ENCODE data around the gene LRWD1. TPM values are rescaled to one million over a fixed set of nuclear protein-coding genes. Genes with fewer than 3 reads are reported as not detected.
"Not testable (repeated sequence)": the region's sequence is repeated elsewhere in the genome, so short reads cannot be mapped to it uniquely, and the experiment has no call there.

Gene LRWD1
- total RNA-seq, 1 experiment from 2014 or later: 55.8 TPM

DNA sequence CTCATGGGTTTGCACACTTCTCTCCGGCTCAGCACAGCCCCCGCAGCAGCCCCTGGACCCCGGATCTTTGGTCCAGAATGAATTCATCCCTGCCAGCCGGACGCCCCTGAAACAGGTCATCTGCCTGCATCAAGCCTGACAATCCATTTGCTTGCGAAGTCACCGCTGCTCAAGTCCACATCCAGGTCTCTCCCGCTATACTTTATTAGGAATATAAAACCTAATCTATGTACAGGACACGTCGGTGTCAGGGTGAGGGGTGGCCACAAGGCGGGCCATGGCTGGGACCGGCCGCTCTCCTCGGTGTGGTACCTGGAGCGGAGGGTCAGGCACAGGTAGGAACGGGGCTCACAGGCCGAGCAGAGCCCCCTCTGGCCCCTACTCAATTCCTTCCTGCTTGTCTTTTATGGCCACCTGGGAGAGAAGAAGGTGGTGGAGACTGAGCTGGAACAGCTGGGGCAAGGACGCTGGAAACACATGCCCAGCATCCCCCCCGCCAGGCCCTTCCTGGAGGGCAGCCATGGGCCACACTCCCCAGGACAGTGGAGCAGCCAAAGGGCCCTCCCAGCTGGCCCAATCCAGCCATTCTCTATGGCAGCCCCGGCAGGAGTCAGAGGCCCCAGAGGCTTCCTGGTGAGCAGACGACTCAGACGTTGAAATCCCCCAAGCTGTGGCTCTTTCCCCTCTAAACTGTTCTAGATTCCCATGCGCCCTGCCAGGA, 8.6 kb downstream of the LRWD1 start:
- TF ChIP-seq, protein P1, sequence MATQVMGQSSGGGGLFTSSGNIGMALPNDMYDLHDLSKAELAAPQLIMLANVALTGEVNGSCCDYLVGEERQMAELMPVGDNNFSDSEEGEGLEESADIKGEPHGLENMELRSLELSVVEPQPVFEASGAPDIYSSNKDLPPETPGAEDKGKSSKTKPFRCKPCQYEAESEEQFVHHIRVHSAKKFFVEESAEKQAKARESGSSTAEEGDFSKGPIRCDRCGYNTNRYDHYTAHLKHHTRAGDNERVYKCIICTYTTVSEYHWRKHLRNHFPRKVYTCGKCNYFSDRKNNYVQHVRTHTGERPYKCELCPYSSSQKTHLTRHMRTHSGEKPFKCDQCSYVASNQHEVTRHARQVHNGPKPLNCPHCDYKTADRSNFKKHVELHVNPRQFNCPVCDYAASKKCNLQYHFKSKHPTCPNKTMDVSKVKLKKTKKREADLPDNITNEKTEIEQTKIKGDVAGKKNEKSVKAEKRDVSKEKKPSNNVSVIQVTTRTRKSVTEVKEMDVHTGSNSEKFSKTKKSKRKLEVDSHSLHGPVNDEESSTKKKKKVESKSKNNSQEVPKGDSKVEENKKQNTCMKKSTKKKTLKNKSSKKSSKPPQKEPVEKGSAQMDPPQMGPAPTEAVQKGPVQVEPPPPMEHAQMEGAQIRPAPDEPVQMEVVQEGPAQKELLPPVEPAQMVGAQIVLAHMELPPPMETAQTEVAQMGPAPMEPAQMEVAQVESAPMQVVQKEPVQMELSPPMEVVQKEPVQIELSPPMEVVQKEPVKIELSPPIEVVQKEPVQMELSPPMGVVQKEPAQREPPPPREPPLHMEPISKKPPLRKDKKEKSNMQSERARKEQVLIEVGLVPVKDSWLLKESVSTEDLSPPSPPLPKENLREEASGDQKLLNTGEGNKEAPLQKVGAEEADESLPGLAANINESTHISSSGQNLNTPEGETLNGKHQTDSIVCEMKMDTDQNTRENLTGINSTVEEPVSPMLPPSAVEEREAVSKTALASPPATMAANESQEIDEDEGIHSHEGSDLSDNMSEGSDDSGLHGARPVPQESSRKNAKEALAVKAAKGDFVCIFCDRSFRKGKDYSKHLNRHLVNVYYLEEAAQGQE (IDR thresholded peaks at IDR 0.05; ENCODE audit: insufficient read depth in 1 of 2, low read depth in 2 of 2, low read length in 1 of 2): no peak
- TF ChIP-seq, protein P2, sequence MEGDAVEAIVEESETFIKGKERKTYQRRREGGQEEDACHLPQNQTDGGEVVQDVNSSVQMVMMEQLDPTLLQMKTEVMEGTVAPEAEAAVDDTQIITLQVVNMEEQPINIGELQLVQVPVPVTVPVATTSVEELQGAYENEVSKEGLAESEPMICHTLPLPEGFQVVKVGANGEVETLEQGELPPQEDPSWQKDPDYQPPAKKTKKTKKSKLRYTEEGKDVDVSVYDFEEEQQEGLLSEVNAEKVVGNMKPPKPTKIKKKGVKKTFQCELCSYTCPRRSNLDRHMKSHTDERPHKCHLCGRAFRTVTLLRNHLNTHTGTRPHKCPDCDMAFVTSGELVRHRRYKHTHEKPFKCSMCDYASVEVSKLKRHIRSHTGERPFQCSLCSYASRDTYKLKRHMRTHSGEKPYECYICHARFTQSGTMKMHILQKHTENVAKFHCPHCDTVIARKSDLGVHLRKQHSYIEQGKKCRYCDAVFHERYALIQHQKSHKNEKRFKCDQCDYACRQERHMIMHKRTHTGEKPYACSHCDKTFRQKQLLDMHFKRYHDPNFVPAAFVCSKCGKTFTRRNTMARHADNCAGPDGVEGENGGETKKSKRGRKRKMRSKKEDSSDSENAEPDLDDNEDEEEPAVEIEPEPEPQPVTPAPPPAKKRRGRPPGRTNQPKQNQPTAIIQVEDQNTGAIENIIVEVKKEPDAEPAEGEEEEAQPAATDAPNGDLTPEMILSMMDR (IDR thresholded peaks at IDR 0.05): no peak
- TF ChIP-seq TCF7L2 (IDR thresholded peaks at IDR 0.05; ENCODE audit: low read depth, low read length) (no peak), POLR2AphosphoS5 (IDR thresholded peaks at IDR 0.05; ENCODE audit: low read depth, low read length) (no peak), SIN3A (IDR thresholded peaks at IDR 0.05; ENCODE audit: borderline replicate concordance, insufficient read depth, low read depth, low read length) (no peak)
- Histone ChIP-seq H3K4me1 (ENCODE audit: control insufficient read depth, insufficient read depth, low read length) (no peaks in the 10 kb centered on the region), H3K4me3 (ENCODE audit: low read depth in 2 of 2, low read length in 2 of 2) (no peak overlapping the region), H3K36me3 (ENCODE audit: control insufficient read depth, insufficient read depth, low read length) (no peaks in the 10 kb centered on the region), H3K27ac (ENCODE audit: low read length) (no peak overlapping the region), H3K27me3 (ENCODE audit: control insufficient read depth, insufficient read depth, low read length) (no peaks in the 10 kb centered on the region), H3K9me3 (ENCODE audit: control insufficient read depth, insufficient read depth, low read depth, low read length) (no peaks in the 10 kb centered on the region)
- DNase-seq (ENCODE audit: low read depth, low spot score): no peak
- intact Hi-C loops (cut with micrococcal nuclease; ENCODE audit: unreplicated experiment) (no loop called here), in situ Hi-C loops (cut with HindIII; ENCODE audit: low pct_unique_long_range_greater_than_20kb, low sequenced_read_pairs) (no loop called here)
- no TSS peak for BruUV-seq (replicated peaks)
- CTCF ChIA-PET: no interaction called here
- POLR2A ChIA-PET: no interaction called here
- no peak for ATAC-seq

DNA sequence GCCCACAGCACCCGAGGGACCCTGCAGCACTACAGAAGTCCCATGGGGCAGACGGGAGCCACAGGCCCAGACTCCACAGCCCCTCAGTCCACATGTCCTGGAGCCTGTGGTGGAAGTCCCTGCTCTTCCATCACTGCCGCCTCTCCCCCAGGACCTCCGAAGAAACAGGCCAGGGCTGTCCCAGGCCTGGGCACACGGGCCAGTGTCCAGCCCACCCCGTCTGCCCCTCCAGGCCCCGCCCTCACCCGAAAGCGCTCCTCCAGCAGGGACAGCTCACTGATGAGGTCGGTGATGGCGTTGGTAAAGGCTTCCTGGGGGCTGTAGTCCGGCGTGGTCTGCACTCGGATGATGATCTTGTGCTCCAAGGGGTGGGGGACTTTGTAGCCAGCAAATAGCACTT, 9.3 kb downstream of the LRWD1 start:
- H3K27me3 ChIP-seq (ENCODE audit: control insufficient read depth, insufficient read depth, low read length); intact Hi-C loops (cut with micrococcal nuclease; ENCODE audit: unreplicated experiment); H3K4me3 ChIP-seq (ENCODE audit: low read depth in 2 of 2, low read length in 2 of 2); CTCF ChIA-PET; H3K27ac ChIP-seq (ENCODE audit: low read length); POLR2A ChIA-PET; H3K4me1 ChIP-seq (ENCODE audit: control insufficient read depth, insufficient read depth, low read length); in situ Hi-C loops (cut with HindIII; ENCODE audit: low pct_unique_long_range_greater_than_20kb, low sequenced_read_pairs); ATAC-seq; H3K36me3 ChIP-seq (ENCODE audit: control insufficient read depth, insufficient read depth, low read length); DNase-seq (ENCODE audit: low read depth, low spot score); BruUV-seq (replicated peaks); H3K9me3 ChIP-seq (ENCODE audit: control insufficient read depth, insufficient read depth, low read depth, low read length): not testable (repeated sequence)

DNA sequence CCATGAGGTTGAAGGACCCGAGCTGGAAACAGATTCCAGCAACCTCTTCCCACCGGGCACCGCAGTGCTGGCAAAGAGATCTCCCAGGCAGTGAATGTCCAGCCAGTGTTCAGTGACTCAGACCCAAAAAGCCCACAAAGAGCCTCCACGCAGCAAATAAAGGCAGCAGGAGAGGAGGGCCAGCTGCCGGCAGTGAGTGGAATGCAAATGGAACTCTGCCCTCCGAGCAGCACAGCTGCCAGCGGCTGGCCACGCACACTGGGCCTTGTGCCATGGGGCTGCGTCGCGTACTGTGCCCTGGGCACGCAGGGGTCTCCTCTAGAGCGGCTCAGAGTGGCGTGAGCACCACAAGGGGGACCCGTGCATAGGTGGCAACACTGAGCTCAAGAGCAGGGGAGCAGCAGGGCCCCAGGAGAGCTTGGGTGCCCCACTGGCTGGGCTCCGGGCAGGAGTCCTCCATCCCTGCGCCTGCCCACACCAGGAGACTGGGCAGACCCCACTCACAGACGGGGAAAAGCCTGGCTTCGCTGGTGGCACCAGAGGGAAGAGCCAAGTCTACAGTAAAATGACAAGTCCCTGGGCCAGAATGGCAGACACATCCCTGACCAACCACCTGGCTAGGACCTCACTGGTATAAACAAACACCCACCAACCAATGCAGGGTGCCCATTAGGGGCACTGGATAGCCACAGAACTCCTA, 10.1 kb downstream of the LRWD1 start:
- BruUV-seq (replicated peaks): TSS peak; percentile 54
- H3K4me3 ChIP-seq (ENCODE audit: low read depth in 2 of 2, low read length in 2 of 2); in situ Hi-C loops (cut with HindIII; ENCODE audit: low pct_unique_long_range_greater_than_20kb, low sequenced_read_pairs); CTCF ChIA-PET; H3K27me3 ChIP-seq (ENCODE audit: control insufficient read depth, insufficient read depth, low read length); ATAC-seq; H3K36me3 ChIP-seq (ENCODE audit: control insufficient read depth, insufficient read depth, low read length); POLR2A ChIA-PET; H3K27ac ChIP-seq (ENCODE audit: low read length); H3K9me3 ChIP-seq (ENCODE audit: control insufficient read depth, insufficient read depth, low read depth, low read length); H3K4me1 ChIP-seq (ENCODE audit: control insufficient read depth, insufficient read depth, low read length); intact Hi-C loops (cut with micrococcal nuclease; ENCODE audit: unreplicated experiment); DNase-seq (ENCODE audit: low read depth, low spot score): not testable (repeated sequence)

DNA sequence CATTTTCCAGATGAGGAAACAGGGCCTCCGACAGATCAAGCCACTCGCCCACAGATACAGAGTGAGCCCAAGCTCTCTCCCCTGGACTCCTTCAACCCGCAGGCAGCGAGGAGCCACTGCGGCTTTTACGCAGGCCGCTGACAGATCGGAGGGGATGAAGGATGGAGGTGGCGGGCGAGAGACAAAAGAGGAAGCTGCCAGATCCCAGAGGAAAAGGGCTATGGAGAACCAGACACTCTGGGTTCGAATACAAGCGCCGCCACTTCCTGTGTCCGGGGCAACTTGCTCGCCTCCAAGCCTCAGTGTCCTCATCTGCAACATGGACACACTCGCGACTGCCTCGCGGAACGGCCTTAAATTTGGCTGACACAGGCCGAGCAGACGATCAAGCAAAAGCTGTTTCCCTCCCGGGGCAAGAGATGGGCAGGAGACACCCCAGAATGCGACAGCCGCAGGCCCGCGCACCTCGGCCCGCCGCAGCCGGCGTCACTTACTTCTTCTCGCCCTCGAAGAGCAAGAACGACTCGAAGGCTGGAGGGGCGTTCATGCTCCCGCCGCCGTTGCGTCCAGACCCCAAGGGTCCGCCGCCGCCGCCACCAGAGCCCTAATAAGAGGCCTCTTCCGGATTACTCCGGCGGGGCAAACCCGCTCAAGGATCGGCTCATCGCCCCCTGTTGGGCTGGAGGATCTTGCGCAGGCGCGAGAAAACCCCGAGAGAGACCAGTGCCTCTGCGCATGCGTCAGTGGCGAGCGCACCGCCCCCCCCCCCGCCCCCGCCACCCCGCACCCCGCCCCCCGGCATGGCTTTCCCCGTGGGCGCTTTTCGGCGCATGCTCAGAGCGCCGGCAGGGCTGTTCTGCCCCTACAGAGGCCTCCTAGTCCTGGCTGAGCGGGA, 13.8 kb downstream of the LRWD1 start, which contains the start of gene POLR2J:
Gene POLR2J, minus strand, starts transcription at position 609 of the 895 bp plus-strand sequence. Its CDS starts 62 bp downstream, at position 547.
- DNase-seq (ENCODE audit: low read depth, low spot score); H3K4me1 ChIP-seq (ENCODE audit: control insufficient read depth, insufficient read depth, low read length); H3K27ac ChIP-seq (ENCODE audit: low read length); POLR2A ChIA-PET; CTCF ChIA-PET; H3K9me3 ChIP-seq (ENCODE audit: control insufficient read depth, insufficient read depth, low read depth, low read length); in situ Hi-C loops (cut with HindIII; ENCODE audit: low pct_unique_long_range_greater_than_20kb, low sequenced_read_pairs); intact Hi-C loops (cut with micrococcal nuclease; ENCODE audit: unreplicated experiment); H3K36me3 ChIP-seq (ENCODE audit: control insufficient read depth, insufficient read depth, low read length); H3K27me3 ChIP-seq (ENCODE audit: control insufficient read depth, insufficient read depth, low read length): not testable (repeated sequence)
- BruUV-seq (replicated peaks): TSS peak; percentile 89
- peak within 1 kb of the TSS; percentile 29 to 39 for H3K4me3 ChIP-seq (ENCODE audit: low read depth in 2 of 2, low read length in 2 of 2)
- ATAC-seq: peak; percentile 91
